Activated CD4-positive, CD25-positive, alpha-beta regulatory T cell (primary cell): ENCODE data around the gene ATXN7L1.

Experiments
- DNase-seq, 4 experiments: peaks; one replicate each; lab custom pipeline; 2025; lab: John Stamatoyannopoulos, UW

Gene ATXN7L1, protein sequence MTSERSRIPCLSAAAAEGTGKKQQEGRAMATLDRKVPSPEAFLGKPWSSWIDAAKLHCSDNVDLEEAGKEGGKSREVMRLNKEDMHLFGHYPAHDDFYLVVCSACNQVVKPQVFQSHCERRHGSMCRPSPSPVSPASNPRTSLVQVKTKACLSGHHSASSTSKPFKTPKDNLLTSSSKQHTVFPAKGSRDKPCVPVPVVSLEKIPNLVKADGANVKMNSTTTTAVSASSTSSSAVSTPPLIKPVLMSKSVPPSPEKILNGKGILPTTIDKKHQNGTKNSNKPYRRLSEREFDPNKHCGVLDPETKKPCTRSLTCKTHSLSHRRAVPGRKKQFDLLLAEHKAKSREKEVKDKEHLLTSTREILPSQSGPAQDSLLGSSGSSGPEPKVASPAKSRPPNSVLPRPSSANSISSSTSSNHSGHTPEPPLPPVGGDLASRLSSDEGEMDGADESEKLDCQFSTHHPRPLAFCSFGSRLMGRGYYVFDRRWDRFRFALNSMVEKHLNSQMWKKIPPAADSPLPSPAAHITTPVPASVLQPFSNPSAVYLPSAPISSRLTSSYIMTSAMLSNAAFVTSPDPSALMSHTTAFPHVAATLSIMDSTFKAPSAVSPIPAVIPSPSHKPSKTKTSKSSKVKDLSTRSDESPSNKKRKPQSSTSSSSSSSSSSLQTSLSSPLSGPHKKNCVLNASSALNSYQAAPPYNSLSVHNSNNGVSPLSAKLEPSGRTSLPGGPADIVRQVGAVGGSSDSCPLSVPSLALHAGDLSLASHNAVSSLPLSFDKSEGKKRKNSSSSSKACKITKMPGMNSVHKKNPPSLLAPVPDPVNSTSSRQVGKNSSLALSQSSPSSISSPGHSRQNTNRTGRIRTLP

DNA sequence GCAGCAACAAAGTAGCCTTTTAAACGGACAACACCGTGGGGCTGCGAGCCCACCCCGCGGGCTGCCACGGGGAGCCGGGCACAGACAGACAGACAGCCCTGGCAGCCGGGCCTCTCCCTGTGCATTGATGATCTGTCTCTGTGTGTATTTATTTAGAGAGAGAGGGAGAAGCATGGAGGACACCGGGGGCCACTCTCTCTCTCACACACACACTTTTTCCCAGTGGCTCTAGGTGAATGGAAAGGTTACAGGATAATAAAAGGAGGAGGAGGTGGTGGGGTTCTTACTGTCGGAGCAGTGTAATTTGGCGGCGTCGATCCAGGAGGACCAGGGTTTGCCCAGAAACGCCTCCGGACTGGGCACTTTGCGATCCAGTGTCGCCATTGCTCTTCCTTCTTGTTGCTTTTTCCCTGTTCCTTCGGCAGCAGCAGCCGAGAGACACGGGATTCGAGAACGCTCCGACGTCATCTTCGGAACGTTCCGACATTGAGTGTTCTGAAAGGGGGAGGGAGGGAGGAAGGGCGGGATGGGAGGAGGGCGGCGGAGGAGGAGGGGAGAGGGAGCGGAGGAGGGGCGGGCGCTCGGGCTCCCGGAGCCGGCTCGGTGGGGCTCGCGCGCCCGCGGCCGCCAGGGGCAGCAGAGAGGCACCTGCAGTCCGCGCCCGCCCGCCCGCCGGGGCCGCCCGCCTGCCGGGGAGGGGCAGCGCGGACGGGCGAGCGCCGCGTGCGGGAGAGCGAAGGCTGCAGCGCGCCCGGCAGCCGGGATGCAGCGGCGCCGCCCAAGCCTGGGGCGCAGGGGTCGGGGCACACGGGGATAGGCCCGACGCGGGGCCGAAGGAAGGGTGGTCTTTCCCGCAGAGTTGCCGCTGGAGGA is at the start of gene ATXN7L1:
TSS of gene ATXN7L1 (minus strand) at position 509 of the 873 bp plus-strand sequence. CDS start at position 468, 41 bp downstream.
- peak; percentile 79 to 89 (median 84) for DNase-seq

DNA sequence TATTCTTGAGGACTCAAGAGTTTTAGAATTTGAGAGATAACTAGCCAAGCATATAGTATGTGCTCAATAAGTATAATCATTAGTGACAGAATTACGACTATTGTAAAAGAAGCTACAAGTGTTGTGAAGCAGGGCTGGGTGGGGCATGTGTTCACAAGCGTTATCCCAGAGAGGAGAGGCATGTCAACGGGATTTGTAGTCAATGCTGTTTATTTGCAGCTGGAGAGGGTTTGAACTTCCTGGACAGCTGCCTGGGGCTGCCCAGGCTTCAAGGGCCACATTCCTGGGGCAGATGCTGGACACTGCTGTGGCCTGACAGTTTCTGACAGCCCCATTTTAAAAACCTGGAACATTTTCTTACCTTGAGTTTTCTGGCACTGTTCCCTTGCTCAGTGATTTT is 49.7 kb upstream of the ATXN7L1 start:
- DNase-seq = no peak

DNA sequence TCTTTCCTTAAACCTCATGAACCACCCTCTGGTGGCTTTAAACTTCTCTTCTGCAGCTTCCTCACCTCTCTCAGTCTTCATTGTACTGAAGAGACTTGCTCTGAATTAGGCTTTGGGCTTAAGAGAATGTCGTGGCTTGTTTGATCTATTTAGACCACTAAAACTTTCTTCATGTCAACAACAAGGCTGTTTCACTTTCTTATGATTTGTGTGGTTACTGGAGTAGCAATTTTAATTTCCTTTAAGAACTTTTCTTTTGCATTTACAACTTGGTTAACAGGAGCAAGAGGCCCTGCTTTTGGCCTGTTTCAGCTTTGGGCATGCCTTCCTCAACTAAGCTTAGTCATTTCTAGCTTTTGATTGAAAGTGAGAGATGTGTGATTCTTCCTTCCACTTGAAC is 48.5 kb upstream of the ATXN7L1 start:
- no peak for DNase-seq

DNA sequence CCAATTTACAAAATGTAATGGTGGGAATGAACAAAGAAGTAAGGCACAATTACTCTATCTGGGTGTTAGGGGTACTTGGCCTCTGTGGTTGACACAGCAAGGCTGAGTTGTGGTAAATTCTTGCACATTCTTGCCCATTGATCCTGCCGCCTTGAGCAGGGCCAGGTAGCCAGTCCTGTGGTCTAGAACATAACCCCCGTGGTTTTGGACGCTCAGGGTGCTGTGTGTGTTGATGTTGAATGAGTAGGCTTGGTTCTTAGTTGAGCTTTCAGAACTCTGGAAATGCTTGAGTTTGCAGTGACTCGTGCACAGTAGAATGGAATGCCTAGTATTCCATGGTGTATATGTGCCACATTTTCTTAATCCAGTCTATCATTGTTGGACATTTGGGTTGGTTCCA is 44.4 kb upstream of the ATXN7L1 start:
- DNase-seq = no peak

DNA sequence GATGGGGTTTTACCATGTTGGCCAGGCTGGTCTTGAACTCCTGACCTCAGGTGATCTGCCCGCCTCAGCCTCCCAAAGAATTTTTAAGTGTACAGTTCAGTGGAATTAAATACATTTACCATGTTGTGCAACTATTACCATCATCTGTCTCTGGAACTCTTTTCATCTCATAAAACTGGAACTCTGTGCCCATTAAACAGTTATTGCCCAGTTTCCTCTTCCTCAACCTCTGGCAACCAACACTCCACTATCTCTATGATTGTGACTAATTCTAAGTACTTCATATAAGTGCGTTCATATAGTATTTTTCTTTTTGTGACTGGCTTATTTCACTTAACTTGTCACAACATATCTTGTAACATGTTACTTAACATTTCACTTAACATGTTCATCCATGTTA is 41.3 kb upstream of the ATXN7L1 start:
- no peak for DNase-seq

DNA sequence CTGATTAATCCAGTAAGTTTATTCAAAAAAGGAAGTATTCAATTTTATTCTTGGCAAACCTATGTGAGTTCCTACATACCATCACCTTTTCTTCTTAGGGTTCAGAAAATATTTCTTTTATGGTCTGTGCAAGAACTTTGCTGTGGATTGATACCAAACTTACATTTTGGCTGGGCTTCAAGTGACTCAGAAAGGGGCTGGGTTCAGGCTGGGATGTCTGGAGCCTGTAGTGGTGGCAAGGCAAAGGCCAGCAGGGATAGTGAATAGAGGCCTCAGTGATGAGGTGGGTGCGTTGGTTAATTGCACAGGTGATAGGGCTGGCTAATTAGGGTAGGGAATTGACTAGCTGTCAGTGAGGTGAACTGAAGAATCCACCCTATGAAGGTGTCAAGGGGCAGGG is 40.2 kb upstream of the ATXN7L1 start:
- no peak for DNase-seq

DNA sequence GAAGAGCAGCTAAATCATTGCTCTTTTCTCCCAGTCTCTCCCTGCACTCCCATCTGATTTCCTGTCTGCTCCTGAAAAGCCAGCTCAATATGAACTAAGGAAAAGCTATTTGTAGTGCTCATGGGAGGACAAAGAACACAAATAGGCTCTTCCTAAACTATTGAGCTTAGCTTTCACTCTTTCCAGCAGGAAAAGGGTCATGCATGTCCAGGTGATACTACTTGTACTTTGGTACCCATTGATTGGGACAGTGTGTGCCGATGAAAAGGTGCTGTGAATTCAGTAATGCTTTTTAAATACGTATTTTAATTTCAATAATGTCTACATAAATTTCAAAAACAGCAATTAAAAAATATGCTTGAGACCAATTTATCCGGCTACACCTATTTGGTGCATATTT is 37.5 kb upstream of the ATXN7L1 start:
- DNase-seq = no peak

DNA sequence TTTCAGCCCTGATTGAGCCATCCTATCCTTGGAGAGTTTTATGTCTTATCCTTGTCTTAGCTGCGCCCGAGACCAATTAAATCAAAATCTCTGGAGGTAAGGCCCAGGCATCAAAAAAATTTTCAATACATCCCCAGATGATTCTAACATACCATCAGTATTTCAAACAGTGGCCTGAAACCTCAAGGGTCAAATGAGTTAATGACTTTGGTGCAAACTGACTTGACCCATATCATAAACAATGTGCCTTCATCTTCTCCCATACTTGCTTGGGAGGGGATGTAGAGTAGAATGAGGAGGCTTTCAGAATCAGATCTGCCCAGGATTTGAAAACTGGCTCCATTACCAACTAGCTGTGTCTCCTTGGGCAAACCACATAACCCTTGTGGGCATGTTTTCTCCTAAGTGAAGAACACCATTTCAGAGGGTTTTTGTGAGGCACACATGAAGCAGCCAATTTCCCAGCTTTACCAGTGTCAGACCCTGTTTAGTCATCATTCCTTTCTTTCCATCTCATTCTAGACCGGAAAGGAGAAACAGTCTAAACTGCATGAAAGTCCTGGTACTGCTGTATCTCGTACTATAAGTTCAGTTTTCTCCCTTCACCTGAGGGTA is 35.7 kb upstream of the ATXN7L1 start:
- no peak for DNase-seq

DNA sequence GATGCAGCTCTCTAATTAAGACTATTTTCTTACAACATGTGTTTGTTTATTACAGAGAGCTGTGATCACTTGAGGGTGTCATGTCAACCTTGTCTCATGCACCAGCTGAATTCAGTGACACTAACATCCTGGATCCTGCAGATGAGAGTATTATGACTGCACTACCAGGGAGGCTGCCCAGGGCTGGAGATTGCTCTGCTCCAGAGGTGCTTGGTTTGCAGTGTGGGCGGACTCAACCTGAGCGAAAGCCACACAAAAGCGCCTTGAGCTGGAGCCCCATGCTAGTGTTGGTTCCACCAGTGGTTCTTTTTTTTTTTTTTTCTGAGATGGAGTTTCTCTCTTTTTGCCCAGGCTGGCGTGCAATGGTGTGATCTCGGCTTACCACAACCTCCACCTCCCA is 33.8 kb upstream of the ATXN7L1 start:
- DNase-seq = no peak

DNA sequence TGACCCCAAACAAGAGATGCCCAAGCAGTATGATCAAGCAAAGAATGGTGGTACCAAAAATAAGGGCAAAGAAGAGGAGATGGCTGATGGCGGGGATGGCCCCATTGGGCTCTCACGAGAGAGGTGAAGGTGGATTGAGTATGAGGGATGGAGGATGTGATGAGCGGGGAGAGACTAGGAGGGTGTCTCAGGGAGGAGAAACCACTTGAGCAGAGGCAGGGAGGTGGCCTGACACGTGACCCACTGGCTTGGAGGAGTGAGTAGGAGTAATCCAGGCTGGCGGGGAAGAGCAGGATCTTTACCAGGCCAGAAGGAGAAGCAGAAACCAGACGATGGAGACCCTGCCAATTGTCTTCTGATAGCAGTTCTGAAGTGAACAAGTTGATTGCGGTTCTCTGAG is 33.3 kb upstream of the ATXN7L1 start:
- DNase-seq = no peak

DNA sequence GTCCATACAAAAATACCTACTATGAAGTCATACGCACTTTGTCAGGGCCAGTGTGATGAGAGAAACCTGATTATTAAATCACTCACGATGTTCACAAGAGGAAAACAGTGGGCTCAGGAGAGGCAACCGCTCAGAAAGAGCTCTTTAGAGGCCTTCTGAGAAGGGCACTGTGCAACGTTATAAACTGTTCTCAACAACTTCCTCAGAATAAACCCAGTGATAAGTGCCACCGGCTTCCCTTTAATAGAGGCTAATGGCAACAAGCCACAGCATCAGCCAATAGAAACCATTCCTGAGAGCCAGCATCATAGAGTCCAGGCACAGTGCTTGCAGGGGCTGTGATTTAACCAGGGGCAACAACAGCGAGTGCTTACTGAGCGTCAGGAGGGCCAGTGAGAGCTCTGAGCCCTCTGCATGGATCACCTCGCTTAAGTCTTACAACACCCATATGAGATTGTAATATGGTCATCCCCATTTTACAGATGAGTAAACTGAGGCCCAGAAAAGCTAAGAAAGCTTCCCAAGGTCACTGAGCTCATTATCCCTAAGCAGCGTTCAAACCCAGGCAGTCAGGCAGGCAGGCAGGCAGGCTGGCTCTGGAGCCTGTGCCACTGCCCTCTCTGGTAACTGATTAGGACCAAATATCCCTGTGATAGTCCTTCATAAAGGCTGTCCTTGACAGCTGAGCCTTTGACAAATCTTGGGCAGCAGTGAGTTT is 30.9 kb upstream of the ATXN7L1 start:
- DNase-seq = no peak

DNA sequence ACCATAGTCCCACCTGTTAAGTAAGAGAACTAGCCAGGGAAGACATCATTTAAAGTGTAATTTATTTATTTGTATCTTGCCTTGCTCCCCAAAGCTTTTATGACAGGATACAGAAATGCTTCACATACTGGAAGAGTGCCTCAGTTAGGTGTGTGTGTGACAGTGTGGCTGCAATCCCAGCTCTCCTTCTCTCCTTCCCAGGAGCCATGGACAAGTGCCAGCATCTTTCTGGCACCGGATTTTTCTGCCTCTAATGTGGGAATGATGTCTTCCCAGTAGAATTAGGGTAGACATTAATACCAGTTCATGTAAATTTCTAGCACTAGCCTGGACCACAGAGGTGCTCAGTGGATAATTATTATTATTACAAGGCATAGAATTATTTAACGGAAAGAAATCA is 30.3 kb upstream of the ATXN7L1 start:
- no peak for DNase-seq

DNA sequence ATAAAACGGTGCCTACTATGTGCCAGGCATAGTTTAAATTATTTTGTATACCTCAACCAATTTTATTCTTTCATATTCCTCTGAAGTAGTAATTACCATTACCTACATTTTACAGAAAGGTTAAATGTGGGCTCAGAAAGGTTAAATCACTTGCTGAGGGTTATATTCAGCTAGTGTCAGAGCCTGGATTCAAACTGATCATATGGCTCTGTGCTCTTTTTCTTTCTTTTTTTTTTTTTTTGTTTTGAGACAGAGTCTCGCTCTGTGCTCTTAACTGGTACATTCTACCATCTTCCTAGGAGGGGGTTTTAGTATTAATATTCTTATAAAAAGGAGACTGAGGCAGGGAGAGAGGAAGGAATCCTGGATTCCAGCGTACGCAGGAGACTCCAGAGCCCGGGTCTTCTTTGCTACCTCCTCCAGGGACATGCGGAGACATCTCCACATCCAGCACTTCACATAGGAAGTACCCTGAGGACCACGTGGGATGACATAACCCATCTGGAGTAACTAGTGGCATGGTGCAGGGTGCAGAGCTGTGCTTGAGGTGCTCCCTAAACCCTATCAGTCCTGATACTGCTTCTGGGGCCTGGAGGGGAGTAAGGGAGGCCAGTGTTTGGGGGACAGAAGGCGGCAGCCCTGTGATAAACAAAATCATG is 29.6 kb upstream of the ATXN7L1 start:
- no peak for DNase-seq

DNA sequence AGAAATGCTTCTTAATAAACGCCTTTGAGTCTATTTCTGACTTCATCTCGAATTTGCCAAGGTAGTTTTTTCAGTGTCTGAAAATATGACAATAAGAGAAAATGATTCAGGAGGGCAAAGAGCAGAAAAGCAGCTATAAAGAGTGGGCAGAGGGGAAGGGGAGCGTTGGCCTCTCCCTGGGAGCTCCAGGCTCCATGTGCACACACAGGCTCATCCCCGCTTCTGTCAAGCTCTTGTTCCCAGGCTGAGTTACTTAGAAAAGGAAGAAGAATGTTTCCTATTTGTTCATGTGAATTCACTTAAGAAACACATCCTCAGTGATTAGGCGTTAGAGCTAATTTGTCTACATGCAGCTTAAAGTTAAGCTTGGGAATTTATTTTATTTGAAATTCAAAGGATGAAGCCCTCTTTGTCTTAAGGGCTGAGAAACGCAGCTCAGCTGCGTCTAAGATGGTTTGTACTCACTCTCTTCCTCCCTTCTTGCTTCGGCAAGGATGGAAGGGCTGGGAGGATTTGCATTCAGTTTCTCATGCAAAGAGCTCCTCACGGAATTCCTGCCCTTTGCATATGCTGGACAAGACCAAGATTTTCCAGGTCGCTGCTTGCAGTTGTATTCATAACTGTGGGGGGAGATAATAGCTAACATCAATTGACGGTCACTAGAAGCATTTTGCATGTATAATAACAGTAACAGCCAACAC is 29.0 kb upstream of the ATXN7L1 start:
- no peak for DNase-seq

DNA sequence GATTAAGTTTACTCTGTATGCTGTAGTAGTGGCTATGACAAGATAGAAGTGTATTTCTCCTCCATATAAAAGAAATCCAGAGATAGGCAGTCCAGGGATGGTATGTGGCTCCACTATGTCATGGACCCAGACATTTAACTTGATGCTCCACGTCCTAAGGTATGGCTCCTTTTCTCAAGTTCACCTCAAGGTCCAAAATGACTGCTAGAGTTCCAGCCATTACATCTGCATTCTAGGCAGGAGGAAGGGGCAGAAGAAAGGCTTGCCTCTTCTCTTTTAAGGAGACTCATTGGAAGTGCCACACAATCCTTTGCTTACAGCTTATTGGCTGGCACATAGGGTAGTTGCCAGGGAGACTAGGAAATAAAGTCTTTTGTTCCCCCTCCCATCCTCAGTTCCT is 27.7 kb upstream of the ATXN7L1 start:
- no peak for DNase-seq

DNA sequence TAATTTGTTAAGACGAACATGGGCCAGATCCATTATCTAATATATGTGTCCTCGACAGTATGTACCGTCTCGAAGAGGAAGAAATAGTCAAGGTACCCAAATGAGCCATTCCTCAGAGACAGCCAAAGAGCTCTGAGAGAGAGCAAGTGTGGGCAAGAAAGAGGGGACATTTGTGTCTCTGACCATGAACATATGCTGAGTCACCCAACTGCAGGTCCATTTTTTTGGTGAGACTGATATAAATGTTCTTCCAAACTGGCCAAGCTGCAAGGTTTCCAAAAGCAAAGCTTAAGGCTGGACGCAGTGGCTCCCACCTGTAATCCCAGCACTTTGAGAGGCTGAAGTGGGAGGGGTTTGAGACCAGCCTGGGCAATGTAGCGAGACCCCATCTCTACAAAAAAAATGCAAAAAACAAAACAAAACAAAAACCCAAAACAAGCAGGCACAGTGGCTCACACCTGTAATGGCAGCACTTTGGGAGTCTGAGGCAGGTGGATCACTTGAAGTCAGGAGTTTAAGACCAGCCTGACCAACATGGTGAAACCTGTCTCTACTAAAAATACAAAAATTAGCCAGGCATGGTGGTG is 26.0 kb upstream of the ATXN7L1 start:
- DNase-seq = no peak

DNA sequence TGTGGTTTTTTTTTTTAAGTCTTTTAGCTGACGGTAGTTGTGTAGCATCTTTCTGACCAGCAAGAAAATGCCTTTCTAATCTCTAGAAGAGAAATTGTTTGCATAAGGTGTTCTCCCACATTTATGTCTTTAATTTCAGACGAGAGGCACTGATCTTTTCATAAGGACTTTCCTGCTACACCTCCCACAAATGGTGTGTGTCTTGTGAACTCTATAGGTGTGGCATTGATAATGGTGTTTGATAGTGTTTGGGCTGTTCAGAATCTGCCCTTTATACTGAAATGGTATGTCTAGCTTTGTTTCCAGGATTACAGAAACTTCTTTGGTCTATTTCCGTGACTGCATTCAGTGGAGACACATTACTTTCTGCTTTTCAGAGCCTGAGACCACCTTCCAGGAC is 21.6 kb upstream of the ATXN7L1 start:
- DNase-seq = no peak

DNA sequence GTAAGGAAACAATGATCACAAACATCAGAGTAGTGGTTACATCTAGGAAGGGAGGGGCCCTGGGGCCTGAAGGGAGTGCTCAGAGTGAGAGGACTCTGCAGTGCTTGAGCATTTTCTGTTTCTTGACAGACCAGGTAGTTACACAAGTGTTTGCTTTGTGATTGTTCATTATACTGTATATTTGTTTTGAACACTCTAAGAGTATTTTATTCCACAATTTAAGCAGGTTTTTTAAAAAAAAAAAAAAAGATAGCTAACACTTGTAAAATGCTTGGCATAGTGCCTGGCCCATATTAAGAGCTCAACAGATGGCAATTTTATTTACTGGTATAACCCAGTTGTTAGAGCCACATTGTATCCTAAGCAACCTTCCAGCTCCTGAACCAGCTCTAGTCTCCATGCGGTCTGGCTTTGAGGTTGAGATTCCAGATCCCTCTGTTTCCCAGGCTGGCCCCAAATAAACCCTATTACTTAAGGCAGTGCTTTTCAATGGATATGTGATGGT is 20.1 kb upstream of the ATXN7L1 start:
- no peak for DNase-seq

DNA sequence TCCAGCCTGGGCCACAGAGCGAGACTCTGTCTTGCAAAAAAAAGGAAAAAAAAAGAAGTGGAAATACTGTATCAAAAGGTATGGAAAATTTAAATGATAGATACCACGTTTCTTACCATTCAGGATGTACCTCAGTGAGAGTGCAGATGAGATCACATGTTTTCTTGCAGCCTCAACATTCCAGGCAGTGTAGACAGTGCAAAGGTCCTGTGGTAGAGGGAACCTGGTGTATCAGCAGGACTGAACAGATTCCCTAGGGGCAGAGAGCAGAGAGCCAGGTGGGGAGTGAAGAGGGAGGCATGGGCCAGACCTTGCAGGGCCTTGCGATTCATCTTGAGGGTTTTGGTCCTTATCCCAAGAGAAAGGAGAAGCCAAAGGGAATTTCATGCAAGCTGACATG is 17.7 kb upstream of the ATXN7L1 start:
- no peak for DNase-seq
